GM10266 (cell line): ENCODE results near the gene INAVA.
"Not testable (repeated sequence)": the region's sequence is repeated elsewhere in the genome, so short reads cannot be mapped to it uniquely, and the experiment has no call there.

Experiments used
- DNase-seq: peaks from one replicate; pipeline ENCODE4 v3.0.0; 2012; ENCODE audit errors: extremely low spot score
- TF ChIP-seq, protein P1 (sequence below): IDR thresholded peaks from 2 replicates; pipeline ENCODE4 v1.5.1; 2012; ENCODE audit warnings: mild to moderate bottlenecking, low read depth; ENCODE audit not compliant: control insufficient read depth, insufficient read depth; ENCODE audit errors: missing control alignments

INAVA gene

DNA sequence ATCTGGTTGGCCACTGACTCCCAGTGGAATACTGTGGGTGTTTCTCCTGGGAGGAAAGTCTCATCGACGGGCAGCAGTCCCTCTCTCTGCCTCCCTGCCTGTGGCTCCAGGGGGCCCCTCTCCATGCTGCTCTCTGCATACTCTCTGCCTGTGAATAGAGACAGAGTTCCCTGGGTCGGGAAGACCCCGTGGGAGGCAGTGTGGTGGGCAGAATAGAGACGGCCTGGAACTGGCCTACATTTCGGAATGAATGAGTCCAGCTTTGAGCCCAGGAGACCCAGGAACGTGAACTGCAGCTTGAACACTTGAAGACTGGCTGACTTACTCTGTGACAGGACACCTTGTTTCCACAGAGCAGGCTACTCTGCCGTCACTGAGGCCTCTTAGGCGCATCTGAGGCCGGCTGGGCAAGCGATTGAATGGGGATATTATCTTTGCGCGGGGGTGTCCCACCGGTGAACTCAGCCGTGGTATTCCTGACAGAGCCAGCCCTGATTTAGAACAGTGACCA, 64.8 kb downstream of the INAVA start:
- TF ChIP-seq, protein P1, sequence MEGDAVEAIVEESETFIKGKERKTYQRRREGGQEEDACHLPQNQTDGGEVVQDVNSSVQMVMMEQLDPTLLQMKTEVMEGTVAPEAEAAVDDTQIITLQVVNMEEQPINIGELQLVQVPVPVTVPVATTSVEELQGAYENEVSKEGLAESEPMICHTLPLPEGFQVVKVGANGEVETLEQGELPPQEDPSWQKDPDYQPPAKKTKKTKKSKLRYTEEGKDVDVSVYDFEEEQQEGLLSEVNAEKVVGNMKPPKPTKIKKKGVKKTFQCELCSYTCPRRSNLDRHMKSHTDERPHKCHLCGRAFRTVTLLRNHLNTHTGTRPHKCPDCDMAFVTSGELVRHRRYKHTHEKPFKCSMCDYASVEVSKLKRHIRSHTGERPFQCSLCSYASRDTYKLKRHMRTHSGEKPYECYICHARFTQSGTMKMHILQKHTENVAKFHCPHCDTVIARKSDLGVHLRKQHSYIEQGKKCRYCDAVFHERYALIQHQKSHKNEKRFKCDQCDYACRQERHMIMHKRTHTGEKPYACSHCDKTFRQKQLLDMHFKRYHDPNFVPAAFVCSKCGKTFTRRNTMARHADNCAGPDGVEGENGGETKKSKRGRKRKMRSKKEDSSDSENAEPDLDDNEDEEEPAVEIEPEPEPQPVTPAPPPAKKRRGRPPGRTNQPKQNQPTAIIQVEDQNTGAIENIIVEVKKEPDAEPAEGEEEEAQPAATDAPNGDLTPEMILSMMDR, result no peak
- DNase-seq, result no peak

DNA sequence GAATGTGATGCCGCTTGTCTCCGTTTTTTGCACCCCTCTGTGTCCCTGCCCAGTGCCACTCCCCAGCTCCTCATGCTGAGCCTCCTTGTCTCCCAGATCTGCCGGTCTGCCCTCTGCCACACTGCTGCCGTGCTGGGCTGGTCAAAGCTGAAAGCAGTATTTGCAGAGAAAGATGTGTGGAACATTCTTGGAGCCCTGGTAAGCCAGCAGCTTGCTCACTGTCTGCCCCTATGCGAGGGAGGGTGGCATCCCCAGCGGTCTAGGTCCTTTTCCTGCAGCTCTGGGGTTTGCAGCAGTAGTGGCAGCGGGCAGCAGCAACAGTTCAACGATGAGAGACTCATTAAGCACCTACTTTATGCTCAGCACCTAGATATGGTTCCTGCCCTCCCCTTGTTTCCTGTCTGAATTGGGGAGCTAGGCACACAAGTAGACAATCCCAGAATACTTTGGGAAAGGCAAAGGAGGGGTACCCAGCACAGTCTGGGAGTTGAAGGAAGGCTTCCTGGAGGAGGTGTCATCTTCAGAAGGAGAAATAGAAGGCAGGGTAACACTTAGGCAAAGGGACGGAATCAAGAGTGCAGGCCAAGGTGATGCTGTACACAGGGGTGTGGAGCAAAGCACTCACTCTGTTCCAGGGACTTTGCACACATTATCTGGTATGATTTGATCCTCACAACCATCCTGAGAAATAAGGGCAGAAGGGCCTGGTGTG, 65.7 kb downstream of the INAVA start:
- DNase-seq, result no peak
- TF ChIP-seq, protein P1, result no peak

DNA sequence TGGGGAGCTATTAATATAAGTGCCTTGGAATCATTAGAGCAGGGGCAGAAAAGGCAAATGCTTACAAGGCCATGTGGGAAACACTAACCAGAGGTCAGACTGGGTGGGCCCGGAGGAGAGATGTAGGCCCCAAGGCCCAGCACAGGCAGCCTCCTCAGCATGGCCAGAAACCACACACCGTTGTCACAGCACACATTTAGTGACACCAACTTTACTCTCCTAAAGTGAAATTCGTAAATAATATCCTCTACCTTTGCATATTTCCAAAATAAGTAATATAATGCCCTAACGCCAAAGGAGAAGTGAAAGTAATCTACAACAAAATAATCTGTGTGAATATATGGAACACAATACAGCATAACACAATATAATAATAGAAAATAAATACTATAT, 66.2 kb downstream of the INAVA start:
- DNase-seq, result no peak
- TF ChIP-seq, protein P1, result no peak

- not testable (repeated sequence) for DNase-seq
Measured at GRCh38 chr1:200962151-200962550, 67.5 kb downstream of the INAVA start.

DNA sequence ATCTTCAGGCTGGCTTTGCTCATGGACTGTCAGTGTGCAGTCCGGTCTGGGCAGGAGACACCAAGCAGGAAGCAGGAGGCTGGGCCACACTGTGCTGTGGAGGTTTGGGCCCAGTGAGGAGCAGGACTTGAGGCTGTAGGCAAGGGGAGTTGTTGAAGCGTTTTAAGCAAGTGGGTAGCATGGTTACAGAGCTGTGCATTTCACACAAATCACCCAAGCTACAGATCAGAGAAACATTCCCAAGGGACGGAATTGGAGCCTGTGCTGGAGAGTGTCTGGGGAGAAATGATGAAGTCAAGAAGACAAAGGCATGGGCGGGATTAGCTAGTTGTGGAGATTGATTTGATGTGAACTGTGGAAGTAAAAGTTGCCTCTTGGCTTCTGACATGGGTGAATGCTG, 67.9 kb downstream of the INAVA start:
- no peak for DNase-seq
- TF ChIP-seq, protein P1, result no peak

DNA sequence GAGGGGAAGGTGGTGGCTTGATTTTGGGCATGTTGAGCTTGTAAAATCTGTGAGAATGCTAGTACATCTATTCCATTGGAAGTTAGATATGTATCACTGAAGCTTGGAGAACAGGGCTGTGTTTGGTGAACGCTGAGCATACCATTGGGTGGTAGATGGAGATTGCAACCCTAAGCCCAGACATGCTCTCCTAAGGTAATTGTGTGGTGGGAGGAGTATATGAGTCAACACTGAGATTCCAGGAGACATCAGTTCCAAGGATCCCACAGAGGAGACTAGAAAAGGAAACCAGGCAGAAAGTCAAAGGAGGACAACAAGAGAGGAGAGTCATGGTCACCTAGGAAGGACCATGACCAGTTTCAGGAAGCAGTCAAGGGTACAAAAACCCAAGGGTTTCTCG, 68.4 kb downstream of the INAVA start:
- TF ChIP-seq, protein P1, result no peak
- no peak for DNase-seq

- DNase-seq, result not testable (repeated sequence)
Measured at GRCh38 chr1:200963888-200964287, 69.2 kb downstream of the INAVA start.
